CD4-positive, alpha-beta T cell treated with Interleukin-2 at 100 ng/mL for 4 hours (primary cell): ENCODE data around the gene RCCD1.
A peak's percentile ranks its signal among the peaks of the same experiment; 100 is the strongest.

Experiments
- DNase-seq: peaks from one replicate; pipeline ENCODE4 v3.0.0-alpha.2; 2020; ENCODE audit warnings: low spot score

RCCD1 gene

GRCh38 chr15:90966262-90966661 is 11.6 kb downstream of the RCCD1 start:
- DNase-seq = no peak

- DNase-seq = no peak
These were observed 12.5 kb downstream of the RCCD1 start for GRCh38 chr15:90967206-90967605.

- no peak for DNase-seq
These were observed 13.8 kb downstream of the RCCD1 start for GRCh38 chr15:90968434-90968833.

GRCh38 chr15:90970274-90970673 is 15.6 kb downstream of the RCCD1 start:
- DNase-seq = no peak

GRCh38 chr15:90972133-90972532 is 17.4 kb downstream of the RCCD1 start:
- no peak for DNase-seq

GRCh38 chr15:90974216-90974615 is 19.5 kb downstream of the RCCD1 start:
- DNase-seq = no peak

GRCh38 chr15:90979582-90979981 is 24.9 kb downstream of the RCCD1 start:
- no peak for DNase-seq

GRCh38 chr15:90981681-90982080 is 27.0 kb downstream of the RCCD1 start:
- DNase-seq = no peak

- DNase-seq = no peak
These were observed 27.5 kb downstream of the RCCD1 start for GRCh38 chr15:90982135-90982534.

GRCh38 chr15:90986790-90987507 is 32.3 kb downstream of the RCCD1 start:
- no peak for DNase-seq

- no peak for DNase-seq
These were observed 33.0 kb downstream of the RCCD1 start for GRCh38 chr15:90987561-90988141.

GRCh38 chr15:90988296-90988695 is 33.6 kb downstream of the RCCD1 start:
- DNase-seq = no peak

- no peak for DNase-seq
These were observed 34.5 kb downstream of the RCCD1 start for GRCh38 chr15:90989040-90989768.

GRCh38 chr15:90990446-90990845 is 35.8 kb downstream of the RCCD1 start:
- no peak for DNase-seq

GRCh38 chr15:90991587-90992285 is 37.1 kb downstream of the RCCD1 start:
- no peak for DNase-seq

- no peak for DNase-seq
These were observed 39.4 kb downstream of the RCCD1 start for GRCh38 chr15:90994059-90994416.

- peak; percentile 96 for DNase-seq
These were observed 40.0 kb downstream of the RCCD1 start, which contains the start of gene PRC1 for GRCh38 chr15:90994417-90995311. TSS of gene PRC1 (minus strand) at chr15:90994535. CDS start at chr15:90994417, 118 bp downstream.

- DNase-seq = no peak
These were observed 44.1 kb downstream of the RCCD1 start for GRCh38 chr15:90998737-90999136.

GRCh38 chr15:91001209-91001608 is 46.5 kb downstream of the RCCD1 start:
- no peak for DNase-seq

GRCh38 chr15:91007266-91007665 is 52.6 kb downstream of the RCCD1 start:
- no peak for DNase-seq
